ENCODE measurements around the gene CHRNE.

GRCh38 chr17:4900231-4901107 is 2.4 kb downstream of the CHRNE start:
- TF ChIP-seq, protein P1, sequence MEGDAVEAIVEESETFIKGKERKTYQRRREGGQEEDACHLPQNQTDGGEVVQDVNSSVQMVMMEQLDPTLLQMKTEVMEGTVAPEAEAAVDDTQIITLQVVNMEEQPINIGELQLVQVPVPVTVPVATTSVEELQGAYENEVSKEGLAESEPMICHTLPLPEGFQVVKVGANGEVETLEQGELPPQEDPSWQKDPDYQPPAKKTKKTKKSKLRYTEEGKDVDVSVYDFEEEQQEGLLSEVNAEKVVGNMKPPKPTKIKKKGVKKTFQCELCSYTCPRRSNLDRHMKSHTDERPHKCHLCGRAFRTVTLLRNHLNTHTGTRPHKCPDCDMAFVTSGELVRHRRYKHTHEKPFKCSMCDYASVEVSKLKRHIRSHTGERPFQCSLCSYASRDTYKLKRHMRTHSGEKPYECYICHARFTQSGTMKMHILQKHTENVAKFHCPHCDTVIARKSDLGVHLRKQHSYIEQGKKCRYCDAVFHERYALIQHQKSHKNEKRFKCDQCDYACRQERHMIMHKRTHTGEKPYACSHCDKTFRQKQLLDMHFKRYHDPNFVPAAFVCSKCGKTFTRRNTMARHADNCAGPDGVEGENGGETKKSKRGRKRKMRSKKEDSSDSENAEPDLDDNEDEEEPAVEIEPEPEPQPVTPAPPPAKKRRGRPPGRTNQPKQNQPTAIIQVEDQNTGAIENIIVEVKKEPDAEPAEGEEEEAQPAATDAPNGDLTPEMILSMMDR (optimal IDR thresholded peaks at IDR 0.05 in 1 of 3, IDR thresholded peaks at IDR 0.05 in 1 of 3, conservative IDR thresholded peaks at IDR 0.05 in 1 of 3; ENCODE audit: extremely low read depth in 1 of 3, insufficient read depth in 2 of 3, low read length in 3 of 3): no peak
- no peak for TF ChIP-seq EZH2 (IDR thresholded peaks at IDR 0.05; ENCODE audit: low read length)

All from keratinocyte (primary cell).